Endothelial cell of umbilical vein (primary cell): ENCODE measurements around the gene CNGB1. TPM values are rescaled to one million over a fixed set of nuclear protein-coding genes. Genes with fewer than 3 reads are reported as not detected.

Experiments used
- BruUV-seq: library from RNA; stranded (reverse); fragments of 400-500 nt; replicated peaks from 2 replicates; lab custom pipeline; 2021; lab: Mats Ljungman, UMichigan
- CTCF ChIA-PET: fragments of 300-600, 350-600 bp; sonication (Branson Sonifier 250); formaldehyde crosslinking; loops from one replicate; lab custom pipeline; 2021; ENCODE audit warnings: antibody characterized with exemption, inconsistent platforms; lab: Charles Lee
- POLR2A ChIA-PET: fragments of 300-600, 350-600 bp; sonication (Branson Sonifier 250); formaldehyde crosslinking; loops from one replicate; lab custom pipeline; 2021; ENCODE audit warnings: antibody characterized with exemption, inconsistent platforms; lab: Charles Lee
- DNase-seq: peaks from one replicate; pipeline ENCODE4 v3.0.0-alpha.2; 2011; ENCODE audit warnings: low read depth, low spot score
- FAIRE-seq: peaks from 2 replicates; lab custom pipeline; 2011; peaks lifted over from hg19 to GRCh38; lab: Jason Lieb, UNC
- H2AFZ ChIP-seq: 2 replicates; pipeline ENCODE4 v1.6.0; 2012; ENCODE audit warnings: low read depth, low read length, control low read depth, inconsistent platforms
- H3K27ac ChIP-seq: 2 replicates; pipeline ENCODE4 v1.5.1; 2011; ENCODE audit warnings: low read depth, mild to moderate bottlenecking, control low read depth, low read length, moderate library complexity; ENCODE audit not compliant: insufficient read depth
- H3K27me3 ChIP-seq, 2 experiments: 2 replicates each; pipeline versions ENCODE4 v1.6.0 to v1.6.1; 2011; ENCODE audit warnings: low read length in 2 of 2, mixed read lengths in 1 of 2; ENCODE audit not compliant: control insufficient read depth in 2 of 2, insufficient read depth in 2 of 2
- H3K36me3 ChIP-seq, 2 experiments: 2 replicates in 1 of 2; 3 replicates in 1 of 2; pipeline ENCODE4 v1.5.1; 2011; ENCODE audit warnings: low read length in 2 of 2, mild to moderate bottlenecking in 1 of 2, moderate library complexity in 1 of 2; ENCODE audit not compliant: control insufficient read depth in 2 of 2, insufficient read depth in 2 of 2; ENCODE audit errors: extremely low read depth in 1 of 2
- H3K4me1 ChIP-seq: 3 replicates; pipeline ENCODE4 v1.5.1; 2011; ENCODE audit warnings: mild to moderate bottlenecking, low read length; ENCODE audit not compliant: control insufficient read depth, insufficient read depth; ENCODE audit errors: extremely low read depth
- H3K4me2 ChIP-seq: 2 replicates; pipeline ENCODE4 v1.6.1; 2011; ENCODE audit warnings: low read length, control low read depth, mixed read lengths; ENCODE audit not compliant: insufficient read depth
- H3K4me3 ChIP-seq, 3 experiments: fragments of 200-600 bp in 1 of 3; sonication (generic), shearing (Covaris generic) in 1 of 3; replicated peaks in 1 of 3; 2 replicates each; pipeline ENCODE4 v1.5.1; 2011 to 2016; ENCODE audit warnings: control low read depth in 3 of 3, low read length in 3 of 3, mild to moderate bottlenecking in 2 of 3, inconsistent platforms in 1 of 3, low read depth in 1 of 3, moderate library complexity in 1 of 3; ENCODE audit not compliant: insufficient read depth in 1 of 3
- H3K79me2 ChIP-seq: 2 replicates; pipeline ENCODE4 v1.6.0; 2012; ENCODE audit warnings: low read length, inconsistent platforms; ENCODE audit not compliant: control insufficient read depth, insufficient read depth
- H3K9ac ChIP-seq: replicated peaks from 2 replicates; pipeline ENCODE3; 2011; ENCODE audit warnings: low read length, control low read depth; ENCODE audit not compliant: insufficient read depth; ENCODE audit errors: extremely low read depth
- H3K9me1 ChIP-seq: replicated peaks from 3 replicates; pipeline ENCODE4 v1.6.0; 2011; ENCODE audit warnings: mild to moderate bottlenecking, low read length; ENCODE audit not compliant: control insufficient read depth, insufficient read depth; ENCODE audit errors: extremely low read depth
- H3K9me3 ChIP-seq: replicated peaks from 2 replicates; pipeline ENCODE4 v1.5.1; 2012; ENCODE audit warnings: low read length, inconsistent platforms; ENCODE audit not compliant: control insufficient read depth, insufficient read depth
- H4K20me1 ChIP-seq: replicated peaks from 2 replicates; pipeline ENCODE3; 2011; ENCODE audit warnings: mild to moderate bottlenecking, low read length; ENCODE audit not compliant: control insufficient read depth, insufficient read depth; ENCODE audit errors: extremely low read depth
- EZH2 ChIP-seq: IDR thresholded peaks from 2 replicates; pipeline ENCODE4 v1.6.1; 2012; ENCODE audit warnings: borderline replicate concordance, low read depth, mild to moderate bottlenecking, moderate library complexity, low read length, inconsistent platforms; ENCODE audit not compliant: severe bottlenecking
- FOS ChIP-seq: IDR thresholded peaks from 2 replicates; pipeline ENCODE4 v1.6.1; 2011; ENCODE audit warnings: mild to moderate bottlenecking, low read length, moderate library complexity, borderline replicate concordance; ENCODE audit not compliant: insufficient read depth
- GATA2 ChIP-seq: IDR thresholded peaks from 2 replicates; pipeline ENCODE4 v1.7.0; 2011; ENCODE audit warnings: low read depth, mild to moderate bottlenecking, moderate library complexity, mixed read lengths, low read length; ENCODE audit not compliant: insufficient read length, insufficient read depth
- JUN ChIP-seq: IDR thresholded peaks from 2 replicates; pipeline ENCODE4 v1.6.1; 2011; ENCODE audit warnings: borderline replicate concordance, low read depth; ENCODE audit not compliant: insufficient read length, insufficient read depth
- MYC ChIP-seq: IDR thresholded peaks from one replicate; pipeline ENCODE4 v1.6.1; 2011; ENCODE audit warnings: mild to moderate bottlenecking, low read depth, low read length
- POLR2A ChIP-seq: IDR thresholded peaks from 2 replicates; pipeline ENCODE4 v1.6.1; 2012; ENCODE audit warnings: low read depth, mild to moderate bottlenecking, control low read depth, low read length
- POLR2AphosphoS5 ChIP-seq: IDR thresholded peaks from 2 replicates; pipeline ENCODE4 v1.6.1; 2012; ENCODE audit warnings: low read depth, mild to moderate bottlenecking, control low read depth, low read length, moderate library complexity; ENCODE audit not compliant: insufficient read depth
- dilution Hi-C: fragments of 300-500 bp; cut with MboI; formaldehyde crosslinking; loops from one replicate; pipeline ENCODE4 v1.15.0; 2019; ENCODE audit warnings: low sequenced_read_pairs; ENCODE audit not compliant: extremely low pct_ligation_motif_present
- intact Hi-C: fragments of 100-400 bp; cut with micrococcal nuclease; formaldehyde crosslinking; loops from one replicate; pipeline ENCODE4 v1.10.0; 2022
- polyA plus RNA-seq, 4 experiments: library from polyadenylated mRNA; depleted of rRNA in 3 of 4; stranded (reverse) in 3 of 4; unstranded in 1 of 4; fragments of >200 nt; gene quantifications; 2 replicates each; pipeline versions ENCODE4 v1.2.1 to v1.2.3, GENCODE V29; 2011 to 2012; ENCODE audit warnings: missing spikeins in 1 of 4
- total RNA-seq: library from RNA; stranded (reverse); gene quantifications from 2 replicates; pipeline ENCODE4 v1.2.3, GENCODE V29; 2021
- TF ChIP-seq, protein P1 (sequence below): IDR thresholded peaks from 2 replicates; pipeline ENCODE4 v1.6.1; 2011; ENCODE audit not compliant: insufficient read depth, insufficient read length
- TF ChIP-seq, protein P2 (sequence below), 2 donors: IDR thresholded peaks; 1 replicate in 1 of 2; 2 replicates in 1 of 2; pipeline ENCODE4 v1.5.1; 2011; ENCODE audit warnings: low read length in 2 of 2, mild to moderate bottlenecking in 2 of 2, moderate library complexity in 2 of 2, control low read depth in 1 of 2, inconsistent platforms in 1 of 2, low read depth in 1 of 2; ENCODE audit not compliant: insufficient read depth in 1 of 2; ENCODE audit errors: extremely low read depth in 1 of 2

CNGB1 gene
- total and polyA plus RNA-seq, 2 donors (not counting 3 experiments of a cell fraction or from before 2014, with no cell fraction given): not detected

DNA sequence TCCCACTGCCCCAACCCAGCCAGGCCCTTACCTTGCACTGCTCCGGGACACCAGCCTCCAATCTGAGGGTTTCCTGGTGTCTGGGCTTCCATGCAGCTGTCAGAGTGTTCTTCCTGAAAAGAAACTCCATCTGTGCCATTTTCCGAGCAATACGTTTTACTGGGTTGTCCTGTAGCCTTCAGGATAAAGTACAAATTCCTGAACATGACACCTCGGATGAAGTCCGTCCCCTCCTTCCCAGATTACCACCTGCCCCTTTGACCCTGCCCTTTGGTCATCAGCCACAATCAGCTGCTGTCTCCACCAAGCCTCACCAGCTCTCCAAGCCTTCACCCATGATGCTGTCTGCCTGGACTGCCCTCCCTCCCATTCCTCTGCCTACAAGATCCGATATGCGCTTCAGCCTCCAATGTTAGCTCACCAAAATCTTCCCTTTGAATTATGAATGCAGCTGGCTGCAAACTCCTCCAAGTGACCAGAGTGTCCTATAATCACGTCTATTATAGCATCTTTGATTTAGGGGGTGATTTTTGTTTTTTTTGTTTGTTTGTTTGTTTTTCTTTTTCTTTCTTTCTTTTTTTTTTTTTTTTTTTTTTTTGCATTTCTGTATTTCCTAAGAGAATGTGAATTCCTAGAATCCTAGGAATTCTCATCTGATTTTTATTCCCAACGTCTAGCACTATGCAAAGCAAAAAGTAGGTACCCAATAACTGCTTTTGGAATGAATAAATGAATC, 108.1 kb downstream of the CNGB1 start:
- intact Hi-C loops: loop anchor here (1.0 to 5.0 kb wide), 4 partner anchors 68 to 287 kb away; no protein-coding TSS in a partner anchor
- no peak overlapping the region for H3K9ac ChIP-seq

More for the DNA sequence above, 108.1 kb downstream of the CNGB1 start:
- H3K79me2 ChIP-seq: no peaks in the 10 kb centered on the region
- no peaks in the 10 kb centered on the region for H4K20me1 ChIP-seq
- no peaks in the 10 kb centered on the region for H3K9me1 ChIP-seq
- no peaks in the 10 kb centered on the region for H3K9me3 ChIP-seq
- H3K27ac ChIP-seq: no peak overlapping the region
- peaks cover 2% of the 10 kb centered on the region in 2 experiments for H3K27me3 ChIP-seq
- no peak overlapping the region for H2AFZ ChIP-seq
- DNase-seq (no peak), FAIRE-seq (no peak)
- dilution Hi-C loops: no loop called here
- POLR2A ChIA-PET: interaction anchor here (0.6 to 1.1 kb wide), 2 partner anchors 61 to 208 kb away, joined by 3 read pairs; no protein-coding TSS in a partner anchor
- no peak overlapping the region for H3K4me3 ChIP-seq
- H3K4me2 ChIP-seq: no peak overlapping the region
- H3K4me1 ChIP-seq: peaks cover 5% of the 10 kb centered on the region
- CTCF ChIA-PET: interaction anchor here (0.7 to 3.0 kb wide), 40 partner anchors 9 to 287 kb away, joined by 3 to 45 read pairs (median 5); partner anchors contain the start of genes DRC7, KATNB1 and KIFC3
- no peak for TF ChIP-seq JUN
- TF ChIP-seq, protein P1, sequence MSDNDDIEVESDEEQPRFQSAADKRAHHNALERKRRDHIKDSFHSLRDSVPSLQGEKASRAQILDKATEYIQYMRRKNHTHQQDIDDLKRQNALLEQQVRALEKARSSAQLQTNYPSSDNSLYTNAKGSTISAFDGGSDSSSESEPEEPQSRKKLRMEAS: no peak
- no peak for TF ChIP-seq POLR2AphosphoS5
- no peak for TF ChIP-seq POLR2A
- TF ChIP-seq, protein P2, sequence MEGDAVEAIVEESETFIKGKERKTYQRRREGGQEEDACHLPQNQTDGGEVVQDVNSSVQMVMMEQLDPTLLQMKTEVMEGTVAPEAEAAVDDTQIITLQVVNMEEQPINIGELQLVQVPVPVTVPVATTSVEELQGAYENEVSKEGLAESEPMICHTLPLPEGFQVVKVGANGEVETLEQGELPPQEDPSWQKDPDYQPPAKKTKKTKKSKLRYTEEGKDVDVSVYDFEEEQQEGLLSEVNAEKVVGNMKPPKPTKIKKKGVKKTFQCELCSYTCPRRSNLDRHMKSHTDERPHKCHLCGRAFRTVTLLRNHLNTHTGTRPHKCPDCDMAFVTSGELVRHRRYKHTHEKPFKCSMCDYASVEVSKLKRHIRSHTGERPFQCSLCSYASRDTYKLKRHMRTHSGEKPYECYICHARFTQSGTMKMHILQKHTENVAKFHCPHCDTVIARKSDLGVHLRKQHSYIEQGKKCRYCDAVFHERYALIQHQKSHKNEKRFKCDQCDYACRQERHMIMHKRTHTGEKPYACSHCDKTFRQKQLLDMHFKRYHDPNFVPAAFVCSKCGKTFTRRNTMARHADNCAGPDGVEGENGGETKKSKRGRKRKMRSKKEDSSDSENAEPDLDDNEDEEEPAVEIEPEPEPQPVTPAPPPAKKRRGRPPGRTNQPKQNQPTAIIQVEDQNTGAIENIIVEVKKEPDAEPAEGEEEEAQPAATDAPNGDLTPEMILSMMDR (IDR thresholded peaks at IDR 0.05; ENCODE audit: extremely low read depth in 1 of 2, insufficient read depth in 1 of 2, low read depth in 1 of 2, low read length in 2 of 2): no peak
- no peak for TF ChIP-seq MYC
- no peak for TF ChIP-seq GATA2
- no peak for TF ChIP-seq FOS
- TF ChIP-seq EZH2: no peak
- no TSS peak for BruUV-seq
- no peaks in the 10 kb centered on the region for H3K36me3 ChIP-seq
